GM12878 (cell line): Measurements from ENCODE around the gene RNF103.

Experiments used
- ATF3 ChIP-seq: IDR thresholded peaks from 2 replicates; pipeline ENCODE4 v1.6.1; 2011; ENCODE audit warnings: low read depth, mild to moderate bottlenecking, low read length, moderate library complexity, borderline replicate concordance; ENCODE audit errors: extremely low read depth
- BACH1 ChIP-seq: fragments of 450-650 bp; IDR thresholded peaks from 2 replicates; pipeline ENCODE4 v1.6.1; 2017; ENCODE audit warnings: mild to moderate bottlenecking, borderline replicate concordance
- POLR2A ChIP-seq: IDR thresholded peaks from 2 replicates; pipeline ENCODE4 v1.6.1; 2011; ENCODE audit warnings: low read depth, mild to moderate bottlenecking, low read length
- POLR2AphosphoS5 ChIP-seq: IDR thresholded peaks from 2 replicates; pipeline ENCODE4 v1.6.1; 2011; ENCODE audit warnings: mild to moderate bottlenecking, low read length, inconsistent platforms
- SP1 ChIP-seq: IDR thresholded peaks from one replicate; pipeline ENCODE4 v1.6.1; 2011; ENCODE audit warnings: low read depth, low read length
- TAF1 ChIP-seq: IDR thresholded peaks from 2 replicates; pipeline ENCODE4 v1.6.1; 2011; ENCODE audit warnings: mild to moderate bottlenecking, low read depth, low read length, borderline replicate concordance

- no peak for TF ChIP-seq ATF3
- TF ChIP-seq SP1, result no peak
- no peak for TF ChIP-seq TAF1
- TF ChIP-seq POLR2AphosphoS5, result no peak
- no peak for TF ChIP-seq BACH1
- TF ChIP-seq POLR2A, result no peak
Measured at GRCh38 chr2:86616502-86616901, 7.2 kb downstream of the RNF103 start.
